CD4-positive, alpha-beta T cell treated with Interleukin-1 beta for 1 hour (primary cell): ENCODE data around the gene TSSK2.

Experiments used
- DNase-seq, 2 donors: peaks; one replicate each; pipeline ENCODE4 v3.0.0-alpha.2; 2020 to 2022

TSSK2 gene

GRCh38 chr22:19106886-19107729 is 24.0 kb upstream of the TSSK2 start:
- no peak for DNase-seq

- no peak for DNase-seq
These were observed 23.4 kb upstream of the TSSK2 start for GRCh38 chr22:19107730-19108074.

GRCh38 chr22:19108807-19109197 is 22.3 kb upstream of the TSSK2 start:
- DNase-seq, result no peak

- peak; percentile 69 to 76 for DNase-seq
These were observed 21.7 kb upstream of the TSSK2 start for GRCh38 chr22:19109198-19110063.

- DNase-seq, result no peak
These were observed 21.0 kb upstream of the TSSK2 start for GRCh38 chr22:19110064-19110458.

GRCh38 chr22:19110646-19111045 is 20.5 kb upstream of the TSSK2 start:
- DNase-seq, result no peak

- DNase-seq, result no peak
These were observed 20.0 kb upstream of the TSSK2 start for GRCh38 chr22:19111140-19111539.

- DNase-seq, result no peak
These were observed 19.5 kb upstream of the TSSK2 start for GRCh38 chr22:19111584-19111983.

GRCh38 chr22:19113429-19113828 is 17.7 kb upstream of the TSSK2 start:
- no peak for DNase-seq

GRCh38 chr22:19114984-19115552 is 16.0 kb upstream of the TSSK2 start:
- DNase-seq, result no peak

GRCh38 chr22:19115628-19116027 is 15.5 kb upstream of the TSSK2 start:
- peak; percentile 24 to 28 for DNase-seq

- DNase-seq, result no peak
These were observed 14.0 kb upstream of the TSSK2 start for GRCh38 chr22:19117111-19117512.

- peak in 1 of 2 donors; percentile 11 for DNase-seq
These were observed 12.7 kb upstream of the TSSK2 start for GRCh38 chr22:19118329-19118880.

- DNase-seq, result no peak
These were observed 11.2 kb upstream of the TSSK2 start for GRCh38 chr22:19119949-19120348.

- no peak for DNase-seq
These were observed 10.1 kb upstream of the TSSK2 start for GRCh38 chr22:19120829-19121630.

GRCh38 chr22:19121631-19122142 is 9.4 kb upstream of the TSSK2 start:
- DNase-seq, result peak; percentile 21 to 28

GRCh38 chr22:19122143-19122751 is 8.9 kb upstream of the TSSK2 start, which contains the start of gene DGCR2:
Gene DGCR2 (minus strand): TSS chr22:19122412. CDS start chr22:19122206, 206 bp downstream.
- peak; percentile 96 for DNase-seq

- DNase-seq, result no peak
These were observed 8.2 kb upstream of the TSSK2 start for GRCh38 chr22:19122752-19123492.

GRCh38 chr22:19123936-19124335 is 7.2 kb upstream of the TSSK2 start:
- no peak for DNase-seq

- no peak for DNase-seq
These were observed 6.7 kb upstream of the TSSK2 start for GRCh38 chr22:19124377-19124776.

- no peak for DNase-seq
These were observed 6.1 kb upstream of the TSSK2 start for GRCh38 chr22:19125011-19125410.
